Islet of Langerhans (tissue), 1 donor: ENCODE measurements around the gene CACNA2D2.

ENCODE experiments used
- FAIRE-seq: peaks from one replicate; lab custom pipeline; 2011; peaks lifted over from hg19 to GRCh38; lab: Jason Lieb, UNC

The CACNA2D2 gene

DNA sequence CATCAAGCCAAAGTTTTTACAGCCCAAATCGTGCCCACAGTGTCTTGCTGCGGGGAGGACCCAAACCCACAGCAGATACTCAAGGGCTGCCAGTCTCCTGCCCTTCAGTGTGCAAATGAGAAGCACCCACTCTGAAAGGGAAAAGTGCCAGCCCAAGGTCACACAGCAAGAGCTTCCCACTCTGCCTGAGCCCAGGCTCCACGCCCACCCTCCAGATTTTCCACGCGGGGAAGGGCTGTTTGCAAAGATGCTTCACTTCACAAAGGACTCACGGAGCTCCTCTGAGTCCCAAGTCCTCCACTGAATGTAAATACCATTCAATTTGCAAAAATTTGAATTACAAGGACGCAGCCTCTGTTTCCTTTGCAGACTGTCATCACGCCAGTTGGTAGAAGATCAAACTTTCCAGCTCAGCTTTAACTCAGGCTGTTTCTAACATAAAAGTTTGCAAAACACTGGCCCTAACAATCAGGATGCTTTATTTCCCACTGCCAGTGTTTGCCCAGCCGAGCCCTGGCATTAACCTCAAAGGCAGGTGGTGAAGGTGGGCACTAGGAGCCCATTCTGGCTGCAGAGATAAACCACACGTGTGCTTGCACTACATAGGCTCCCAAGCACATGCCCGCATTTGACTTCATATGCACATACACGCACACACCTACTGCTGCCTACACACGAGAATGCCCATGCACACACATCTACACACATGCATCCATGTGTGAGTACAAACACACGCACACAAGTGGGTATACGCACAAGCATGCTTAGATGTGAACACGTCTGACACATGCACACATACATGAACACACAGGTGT is 7.6 kb downstream of the CACNA2D2 start:
- no peak for FAIRE-seq

- no peak for FAIRE-seq
Measured at GRCh38 chr3:50494126-50494525, 9.3 kb downstream of the CACNA2D2 start.

DNA sequence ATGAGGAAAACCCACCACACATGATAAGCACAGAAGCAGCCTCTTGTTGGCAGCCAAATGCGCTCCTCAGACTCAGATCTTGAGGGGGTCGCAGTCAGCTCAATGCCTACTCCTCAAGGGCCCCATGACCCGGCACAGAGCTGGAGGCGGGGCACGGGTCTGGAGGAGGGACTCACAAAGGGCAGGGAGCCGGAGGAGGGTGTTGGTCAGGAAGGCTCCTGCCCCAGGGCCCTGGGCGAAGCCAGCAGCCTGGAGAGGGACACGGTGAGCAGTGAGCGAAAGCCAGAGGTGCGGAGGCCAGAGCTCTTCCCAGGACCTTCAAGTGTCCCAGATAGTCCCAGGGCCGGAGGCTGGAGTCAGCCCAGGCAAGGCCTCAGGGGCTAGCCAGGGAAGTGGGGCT is 9.8 kb downstream of the CACNA2D2 start:
- no peak for FAIRE-seq

GRCh38 chr3:50493086-50493485 is 10.3 kb downstream of the CACNA2D2 start:
- no peak for FAIRE-seq

DNA sequence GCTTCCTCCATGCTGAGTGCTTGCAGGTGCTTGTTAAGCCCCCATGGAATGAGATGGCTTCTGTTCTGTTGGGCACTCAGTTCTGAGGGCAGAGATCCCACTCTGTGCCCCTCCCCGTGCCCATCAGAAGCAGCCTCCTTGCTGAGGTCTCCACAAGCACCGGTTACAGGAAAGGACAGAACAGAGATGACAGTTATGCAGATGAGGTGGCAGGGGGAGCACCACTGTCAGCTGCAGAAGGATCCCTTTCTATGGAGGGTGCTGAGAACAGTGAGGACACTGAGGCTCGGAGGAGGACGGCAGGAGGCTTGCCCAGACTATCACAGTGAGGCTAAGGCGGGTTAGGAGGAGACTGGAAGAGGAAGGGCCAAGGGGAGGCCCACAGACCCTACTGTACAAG is 12.4 kb downstream of the CACNA2D2 start:
- FAIRE-seq, result no peak

DNA sequence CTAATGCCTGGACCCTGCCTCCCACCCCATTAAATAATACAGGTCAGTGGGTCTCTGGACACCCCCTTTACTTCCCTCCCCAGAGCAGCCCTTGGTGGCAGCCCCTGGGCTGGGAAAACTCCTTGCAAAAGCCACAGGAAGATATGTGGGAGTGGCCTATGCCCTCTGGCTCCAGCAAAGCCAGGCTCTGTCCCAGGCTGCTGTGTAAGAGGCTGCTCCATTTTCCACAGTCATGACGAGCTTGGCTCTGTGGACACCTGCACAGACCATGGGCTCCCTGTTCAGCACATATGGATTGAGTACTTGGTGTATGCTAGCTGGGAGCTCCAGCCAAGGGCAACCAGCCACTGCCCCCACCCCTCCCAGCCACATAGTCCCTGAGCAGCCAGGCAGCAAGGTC is 13.0 kb downstream of the CACNA2D2 start:
- FAIRE-seq, result no peak

- FAIRE-seq, result no peak
Measured at GRCh38 chr3:50487181-50487580, 16.3 kb downstream of the CACNA2D2 start.

DNA sequence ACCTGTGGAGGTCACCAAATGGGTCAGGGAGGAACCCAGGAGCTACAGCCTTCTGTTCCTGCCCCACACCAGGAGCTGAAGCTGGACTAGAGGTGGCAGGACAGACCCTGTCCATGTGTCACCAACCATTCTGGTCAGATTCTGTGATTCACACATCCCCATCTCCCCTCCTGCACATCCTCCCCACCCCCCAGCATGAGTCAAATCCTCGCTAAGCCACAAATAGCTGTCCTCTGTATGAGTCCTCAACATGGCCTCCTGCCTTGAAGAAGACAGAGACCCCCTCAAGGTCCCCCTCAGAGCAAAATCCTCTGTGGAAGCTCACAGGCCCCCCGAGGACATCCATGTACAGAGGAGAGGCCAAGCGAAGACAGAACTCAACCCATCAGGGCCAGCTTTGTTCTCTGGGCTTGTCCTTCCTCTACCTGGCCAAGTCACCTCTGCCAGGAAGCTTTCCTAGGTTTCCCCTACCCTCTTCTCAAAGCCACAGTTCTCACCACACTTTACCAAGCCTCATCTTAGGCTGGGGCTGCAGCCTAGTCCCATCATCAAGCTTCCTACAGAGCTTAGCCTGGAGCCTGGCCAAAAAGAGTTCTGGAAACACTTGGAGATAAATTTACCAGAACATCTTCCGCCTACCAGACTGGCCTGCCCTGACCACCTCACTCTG is 17.1 kb downstream of the CACNA2D2 start:
- no peak for FAIRE-seq

- FAIRE-seq, result no peak
Measured at GRCh38 chr3:50484722-50485121, 18.7 kb downstream of the CACNA2D2 start.

DNA sequence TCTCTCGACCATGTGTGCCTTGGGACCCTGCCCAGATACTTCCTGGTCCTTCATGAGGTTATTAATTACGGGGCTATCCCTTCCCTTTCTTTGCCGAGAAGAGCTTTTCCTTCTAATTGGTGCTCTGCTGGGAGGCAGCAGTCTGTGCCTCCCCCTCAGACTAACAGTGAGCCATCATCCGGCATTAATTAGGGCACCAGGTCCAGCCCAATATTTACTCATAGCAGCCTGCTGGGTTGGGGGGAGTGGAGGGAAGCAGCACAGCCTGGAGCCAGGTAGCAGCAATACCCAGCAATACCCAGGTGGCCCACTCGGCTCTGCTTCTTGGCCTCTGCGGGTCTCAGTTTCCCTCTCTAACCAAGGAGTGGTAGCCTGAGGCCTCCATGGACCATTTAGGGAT is 20.1 kb downstream of the CACNA2D2 start:
- FAIRE-seq, result no peak

GRCh38 chr3:50481992-50482391 is 21.4 kb downstream of the CACNA2D2 start:
- FAIRE-seq, result no peak

DNA sequence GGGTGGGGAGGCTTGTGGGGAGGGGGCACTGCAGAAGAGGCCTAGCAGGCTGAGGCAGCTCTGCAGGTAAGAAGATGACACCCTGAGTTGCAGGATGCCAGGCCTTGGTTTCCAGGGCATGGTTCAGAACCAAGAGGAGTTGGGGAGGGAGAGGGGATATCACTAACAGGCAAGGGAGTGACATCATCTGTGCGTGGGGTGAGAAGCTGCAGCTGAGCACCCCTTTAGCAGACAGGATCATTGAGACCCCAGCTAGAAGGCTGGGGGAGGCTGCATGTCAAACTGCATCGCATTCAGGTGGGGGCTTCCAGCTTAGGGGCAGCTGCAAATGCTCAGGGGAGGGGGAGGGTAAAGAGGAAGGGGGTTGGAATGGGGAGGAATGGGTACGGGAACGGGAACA is 23.0 kb downstream of the CACNA2D2 start:
- FAIRE-seq, result no peak

GRCh38 chr3:50479523-50479922 is 23.9 kb downstream of the CACNA2D2 start:
- FAIRE-seq, result no peak

- no peak for FAIRE-seq
Measured at GRCh38 chr3:50478671-50479260, 24.7 kb downstream of the CACNA2D2 start.

- FAIRE-seq, result no peak
Measured at GRCh38 chr3:50478051-50478450, 25.4 kb downstream of the CACNA2D2 start.

- FAIRE-seq, result no peak
Measured at GRCh38 chr3:50475348-50475747, 28.1 kb downstream of the CACNA2D2 start.

GRCh38 chr3:50474717-50475116 is 28.7 kb downstream of the CACNA2D2 start:
- FAIRE-seq, result no peak

DNA sequence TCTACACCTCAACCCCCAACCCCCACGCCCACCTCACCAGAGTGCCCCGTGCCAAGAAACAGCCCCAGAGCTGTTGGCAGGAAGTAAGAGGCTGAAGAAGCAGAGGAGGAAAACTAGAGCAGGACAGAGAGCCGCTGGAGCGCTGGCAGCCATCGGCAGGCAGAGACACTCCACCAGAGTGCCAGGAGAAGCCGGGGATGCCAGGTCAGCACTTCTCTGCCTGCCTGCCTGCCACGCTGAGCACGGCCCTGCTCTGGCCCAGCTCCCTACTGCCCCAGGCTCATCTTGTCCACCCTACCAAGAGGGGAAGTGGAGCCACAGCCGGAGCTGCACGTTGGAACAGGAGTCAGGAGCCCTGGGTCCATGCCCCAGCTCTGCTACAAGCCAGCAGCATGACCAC is 29.7 kb downstream of the CACNA2D2 start:
- no peak for FAIRE-seq

GRCh38 chr3:50472958-50473357 is 30.5 kb downstream of the CACNA2D2 start:
- FAIRE-seq, result no peak

DNA sequence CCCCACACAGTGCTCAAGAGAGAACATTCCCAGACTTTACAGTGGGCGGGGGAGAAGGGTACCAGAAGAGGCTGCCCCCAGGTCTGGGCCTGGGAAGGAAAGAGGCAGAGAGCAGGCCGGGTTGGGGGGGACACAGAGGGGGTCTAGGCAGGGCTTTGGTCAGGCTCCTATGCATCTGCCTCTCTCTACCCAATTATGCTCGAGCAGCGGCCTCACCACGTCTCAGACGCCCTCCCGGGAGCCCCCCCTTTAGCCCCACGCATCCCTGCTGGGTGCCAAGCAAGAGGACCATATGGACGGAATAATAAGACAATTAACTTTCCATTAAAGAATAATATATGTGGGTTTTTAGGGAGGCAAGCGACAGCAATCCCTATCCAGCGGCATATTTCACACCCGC is 32.8 kb downstream of the CACNA2D2 start:
- no peak for FAIRE-seq

DNA sequence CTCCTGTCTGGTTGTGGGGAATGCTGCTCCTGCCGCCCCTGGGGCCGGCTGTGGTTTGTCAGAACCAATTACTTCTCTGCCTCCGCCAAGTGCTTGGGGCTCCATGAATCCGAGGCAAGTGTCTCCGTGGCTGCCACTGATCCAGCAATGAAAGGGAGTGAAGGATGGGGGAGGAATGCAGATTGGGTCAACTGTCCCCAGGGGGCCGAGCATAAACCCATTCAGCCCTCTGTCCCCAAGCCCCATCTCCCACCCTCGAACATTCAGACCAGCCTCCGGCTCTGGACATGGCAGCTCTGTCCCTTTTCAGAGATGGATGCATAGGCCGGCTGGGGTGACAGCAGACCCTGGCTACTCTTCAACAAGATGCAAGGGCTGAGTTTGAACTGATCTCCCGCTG is 35.5 kb downstream of the CACNA2D2 start:
- FAIRE-seq, result no peak

- FAIRE-seq, result no peak
Measured at GRCh38 chr3:50466177-50466576, 37.3 kb downstream of the CACNA2D2 start.

- FAIRE-seq, result peak; percentile 9
Measured at GRCh38 chr3:50464569-50464968, 38.9 kb downstream of the CACNA2D2 start.

- FAIRE-seq, result no peak
Measured at GRCh38 chr3:50459785-50460184, 43.6 kb downstream of the CACNA2D2 start.
